DOHH2 (cell line): ENCODE measurements around the gene KIRREL3.

Experiments used
- H3F3A ChIP-seq: fragments of 200-600 bp; sonication (generic), shearing (Covaris generic); 2 replicates; pipeline ENCODE4 v1.6.0; 2016; ENCODE audit warnings: antibody characterized with exemption, mild to moderate bottlenecking; ENCODE audit not compliant: control insufficient read depth, insufficient read depth
- H3K27ac ChIP-seq: fragments of 200-600 bp; sonication (generic); 2 replicates; pipeline ENCODE4 v1.5.1; 2014; ENCODE audit warnings: low read depth, mild to moderate bottlenecking, low read length, moderate library complexity
- H3K27me3 ChIP-seq: fragments of 200-600 bp; sonication (generic); 2 replicates; pipeline ENCODE4 v1.6.1; 2014; ENCODE audit warnings: mild to moderate bottlenecking, low read length, mixed read lengths; ENCODE audit not compliant: control insufficient read depth
- H3K36me3 ChIP-seq: fragments of 200-600 bp; sonication (generic); 2 replicates; pipeline ENCODE4 v1.6.1; 2014; ENCODE audit warnings: mild to moderate bottlenecking, low read length, moderate library complexity, mixed read lengths; ENCODE audit not compliant: control insufficient read depth
- H3K4me1 ChIP-seq: fragments of 200-600 bp; sonication (generic); 2 replicates; pipeline ENCODE4 v1.6.1; 2014; ENCODE audit warnings: mild to moderate bottlenecking, low read length, mixed read lengths; ENCODE audit not compliant: control insufficient read depth
- H3K4me2 ChIP-seq: fragments of 200-600 bp; sonication (generic); 2 replicates; pipeline ENCODE4 v1.6.0; 2014; ENCODE audit warnings: mild to moderate bottlenecking, low read length, moderate library complexity
- H3K4me3 ChIP-seq: fragments of 200-600 bp; sonication (generic); 2 replicates; pipeline ENCODE4 v1.5.1; 2014; ENCODE audit warnings: mild to moderate bottlenecking, low read length, mixed read lengths
- H3K79me2 ChIP-seq: fragments of 200-600 bp; sonication (generic); 2 replicates; pipeline ENCODE4 v1.6.1; 2014; ENCODE audit warnings: mild to moderate bottlenecking, low read length, mixed read lengths; ENCODE audit not compliant: control insufficient read depth
- H3K9me2 ChIP-seq: fragments of 200-600 bp; sonication (generic); replicated peaks from 2 replicates; pipeline ENCODE4 v1.6.1; 2014; ENCODE audit warnings: mild to moderate bottlenecking, low read length, mixed read lengths; ENCODE audit not compliant: control insufficient read depth
- H3K9me3 ChIP-seq: fragments of 200-600 bp; sonication (generic); 2 replicates; pipeline ENCODE4 v1.6.1; 2014; ENCODE audit warnings: antibody characterized with exemption, low read length, mixed read lengths; ENCODE audit not compliant: control insufficient read depth, insufficient read depth
- H4K20me1 ChIP-seq: fragments of 200-600 bp; sonication (generic); 2 replicates; pipeline ENCODE4 v1.6.0; 2014; ENCODE audit warnings: low read depth, mild to moderate bottlenecking, antibody characterized with exemption, low read length, moderate library complexity; ENCODE audit not compliant: control insufficient read depth, insufficient read depth
- CTCF ChIP-seq: fragments of 200-600 bp; sonication (generic); IDR thresholded peaks from one replicate; pipeline ENCODE4 v1.5.1; 2014; ENCODE audit warnings: antibody characterized with exemption, mild to moderate bottlenecking, low read depth, low read length; ENCODE audit not compliant: poor library complexity, severe bottlenecking
- EZH2phosphoT487 ChIP-seq: fragments of 200-600 bp; sonication (generic); IDR thresholded peaks from 2 replicates; pipeline ENCODE4 v1.6.1; 2017; ENCODE audit warnings: borderline replicate concordance, mild to moderate bottlenecking, antibody characterized with exemption, low read length, moderate library complexity, mixed read lengths

KIRREL3 gene

GRCh38 chr11:126886636-126887035 lies 113.9 kb downstream of the KIRREL3 start:
- Histone ChIP-seq H3K79me2 (no peaks in the 10 kb centered on the region), H3F3A (no peaks in the 10 kb centered on the region), H3K4me1 (no peaks in the 10 kb centered on the region), H3K4me3 (no peak overlapping the region), H3K9me2 (no peaks in the 10 kb centered on the region), H3K9me3 (no peaks in the 10 kb centered on the region), H3K27ac (no peak overlapping the region), H4K20me1 (no peaks in the 10 kb centered on the region), H3K27me3 (no peaks in the 10 kb centered on the region), H3K36me3 (no peaks in the 10 kb centered on the region), H3K4me2 (no peak overlapping the region)
- TF ChIP-seq EZH2phosphoT487 (no peak), CTCF (no peak)

GRCh38 chr11:126886085-126886484 lies 114.5 kb downstream of the KIRREL3 start:
- TF ChIP-seq EZH2phosphoT487: no peak
- no peak for TF ChIP-seq CTCF
- Histone ChIP-seq H3K36me3 (no peaks in the 10 kb centered on the region), H3K4me2 (no peak overlapping the region), H3K79me2 (no peaks in the 10 kb centered on the region), H3K4me3 (no peak overlapping the region), H4K20me1 (no peaks in the 10 kb centered on the region), H3F3A (no peaks in the 10 kb centered on the region), H3K4me1 (no peaks in the 10 kb centered on the region), H3K27me3 (no peaks in the 10 kb centered on the region), H3K9me3 (no peaks in the 10 kb centered on the region), H3K27ac (no peak overlapping the region), H3K9me2 (no peaks in the 10 kb centered on the region)

- Histone ChIP-seq H3K36me3 (no peaks in the 10 kb centered on the region), H3F3A (no peaks in the 10 kb centered on the region), H3K4me1 (no peaks in the 10 kb centered on the region), H3K9me2 (no peaks in the 10 kb centered on the region), H3K27ac (no peak overlapping the region), H3K4me3 (no peak overlapping the region), H3K9me3 (no peaks in the 10 kb centered on the region), H3K27me3 (peaks cover under 1% of the 10 kb centered on the region; the same call in 1 of the 2 replicates), H4K20me1 (no peaks in the 10 kb centered on the region), H3K4me2 (no peak overlapping the region), H3K79me2 (no peaks in the 10 kb centered on the region)
- TF ChIP-seq EZH2phosphoT487: no peak
- no peak for TF ChIP-seq CTCF
These were observed 116.0 kb downstream of the KIRREL3 start for GRCh38 chr11:126884594-126884993.

- no peaks in the 10 kb centered on the region for H4K20me1 ChIP-seq
These were observed 116.4 kb downstream of the KIRREL3 start for GRCh38 chr11:126884192-126884591.

More at GRCh38 chr11:126884192-126884591, 116.4 kb downstream of the KIRREL3 start:
- no peaks in the 10 kb centered on the region for H3K9me2 ChIP-seq
- peaks cover 3% of the 10 kb centered on the region; the same call in 1 of the 2 replicates for H3K27me3 ChIP-seq
- no peak overlapping the region for H3K27ac ChIP-seq
- TF ChIP-seq CTCF (no peak), EZH2phosphoT487 (no peak)
- no peaks in the 10 kb centered on the region for H3F3A ChIP-seq
- H3K36me3 ChIP-seq: no peaks in the 10 kb centered on the region
- H3K4me3 ChIP-seq: no peak overlapping the region
- H3K4me2 ChIP-seq: no peak overlapping the region
- H3K79me2 ChIP-seq: no peaks in the 10 kb centered on the region
- H3K9me3 ChIP-seq: no peaks in the 10 kb centered on the region
- H3K4me1 ChIP-seq: no peaks in the 10 kb centered on the region
